Mesendoderm (in vitro differentiated cells): ENCODE measurements around the gene ITFG1.

Experiments
- DNase-seq: peaks from one replicate; pipeline ENCODE4 v3.0.0; 2013
- H2AK5ac ChIP-seq: 2 replicates; pipeline ENCODE4 v1.6.1; 2013; ENCODE audit warnings: low read length, inconsistent platforms
- H2BK120ac ChIP-seq: 2 replicates; pipeline ENCODE4 v1.6.1; 2013; ENCODE audit warnings: low read depth, mild to moderate bottlenecking, low read length, moderate library complexity, mixed read lengths
- H2BK15ac ChIP-seq: replicated peaks from 2 replicates; pipeline ENCODE4 v1.6.1; 2013; ENCODE audit warnings: low read depth, mild to moderate bottlenecking, moderate library complexity
- H2BK5ac ChIP-seq: 2 replicates; pipeline ENCODE4 v1.6.1; 2013; ENCODE audit warnings: low read length, inconsistent platforms
- H3K18ac ChIP-seq: 2 replicates; pipeline ENCODE4 v1.6.1; 2013; ENCODE audit warnings: mild to moderate bottlenecking, low read length, mixed read lengths
- H3K23ac ChIP-seq: one replicate; pipeline ENCODE4 v1.6.1; 2013; ENCODE audit warnings: low read length
- H3K27ac ChIP-seq: 2 replicates; pipeline ENCODE4 v1.5.1; 2013; ENCODE audit warnings: low read depth, mild to moderate bottlenecking, inconsistent platforms, low read length, moderate library complexity
- H3K27me3 ChIP-seq: 2 replicates; pipeline ENCODE4 v1.6.1; 2013; ENCODE audit warnings: low read length, control low read depth, mild to moderate bottlenecking, inconsistent platforms; ENCODE audit not compliant: insufficient read depth, poor library complexity
- H3K36me3 ChIP-seq: 2 replicates; pipeline ENCODE4 v1.6.1; 2013; ENCODE audit warnings: low read length, inconsistent platforms; ENCODE audit not compliant: control insufficient read depth, insufficient read depth
- H3K4ac ChIP-seq: one replicate; pipeline ENCODE4 v1.6.1; 2013; ENCODE audit warnings: low read depth, mild to moderate bottlenecking, low read length, moderate library complexity
- H3K4me1 ChIP-seq: 2 replicates; pipeline ENCODE4 v1.6.1; 2013; ENCODE audit warnings: low read depth, low read length, inconsistent platforms; ENCODE audit not compliant: control insufficient read depth
- H3K4me2 ChIP-seq: 2 replicates; pipeline ENCODE4 v1.6.1; 2013; ENCODE audit warnings: low read length
- H3K4me3 ChIP-seq: 2 replicates; pipeline ENCODE4 v1.5.1; 2013; ENCODE audit warnings: mild to moderate bottlenecking, low read length
- H3K56ac ChIP-seq: one replicate; pipeline ENCODE4 v1.6.1; 2013; ENCODE audit warnings: low read length
- H3K79me1 ChIP-seq: 2 replicates; pipeline ENCODE4 v1.6.1; 2013; ENCODE audit warnings: low read length, inconsistent platforms
- H3K79me2 ChIP-seq: 2 replicates; pipeline ENCODE4 v1.6.1; 2013; ENCODE audit warnings: mild to moderate bottlenecking, low read length; ENCODE audit not compliant: control insufficient read depth, insufficient read depth
- H3K9ac ChIP-seq: 2 replicates; pipeline ENCODE4 v1.6.1; 2013; ENCODE audit warnings: low read length, inconsistent platforms
- H4K5ac ChIP-seq: one replicate; pipeline ENCODE4 v1.6.1; 2013; ENCODE audit warnings: low read length
- H4K8ac ChIP-seq: one replicate; pipeline ENCODE4 v1.6.1; 2013; ENCODE audit warnings: low read depth, mild to moderate bottlenecking, control low read depth, low read length, moderate library complexity
- WGBS: extraction: QIAGEN DNeasy Blood & Tissue Kit; methylation state at CpG from one replicate; pipeline ENCODE4 v1.1.7; 2013; ENCODE audit warnings: low lambda C conversion rate, missing lambda C conversion rate; ENCODE audit not compliant: insufficient coverage; ENCODE audit errors: extremely low coverage; 5-methylcytosine and 5-hydroxymethylcytosine counted together

The ITFG1 gene

GRCh38 chr16:47308601-47309000 lies 152.3 kb downstream of the ITFG1 start:
- Histone ChIP-seq H3K27me3 (no peaks in the 10 kb centered on the region), H3K79me2 (no peaks in the 10 kb centered on the region), H3K56ac (no peak overlapping the region), H3K9ac (no peak overlapping the region), H3K18ac (no peak overlapping the region), H3K4me3 (no peak overlapping the region), H2BK5ac (no peak overlapping the region), H2AK5ac (no peak overlapping the region), H3K36me3 (no peaks in the 10 kb centered on the region), H3K27ac (no peak overlapping the region), H2BK120ac (no peak overlapping the region), H4K8ac (no peak overlapping the region), H3K23ac (no peak overlapping the region), H3K79me1 (no peaks in the 10 kb centered on the region), H3K4me1 (no peaks in the 10 kb centered on the region), H3K4me2 (no peak overlapping the region), H3K4ac (no peak overlapping the region), H2BK15ac (no peak overlapping the region), H4K5ac (no peak overlapping the region)
- no CpG with 5 or more reads among the region's 3 CpGs for WGBS
- DNase-seq: no peak

- Histone ChIP-seq H3K4me1 (no peaks in the 10 kb centered on the region), H2BK120ac (no peak overlapping the region), H3K79me2 (no peaks in the 10 kb centered on the region), H2BK15ac (no peak overlapping the region), H3K4ac (no peak overlapping the region), H3K27ac (no peak overlapping the region), H3K4me2 (no peak overlapping the region), H4K5ac (no peak overlapping the region), H3K36me3 (no peaks in the 10 kb centered on the region), H2BK5ac (no peak overlapping the region), H3K18ac (no peak overlapping the region), H3K56ac (no peak overlapping the region), H3K79me1 (no peaks in the 10 kb centered on the region), H3K9ac (no peak overlapping the region), H2AK5ac (no peak overlapping the region), H3K4me3 (no peak overlapping the region), H3K27me3 (no peaks in the 10 kb centered on the region), H3K23ac (no peak overlapping the region), H4K8ac (no peak overlapping the region)
- WGBS: no CpG with 5 or more reads among the region's 1 CpG
- no peak for DNase-seq
Observed at GRCh38 chr16:47304563-47304962, 156.3 kb downstream of the ITFG1 start.

- Histone ChIP-seq H3K4me2 (no peak overlapping the region), H4K8ac (no peak overlapping the region), H3K23ac (no peak overlapping the region), H3K36me3 (no peaks in the 10 kb centered on the region), H3K56ac (no peak overlapping the region), H3K79me1 (no peaks in the 10 kb centered on the region), H2AK5ac (no peak overlapping the region), H3K27ac (no peak overlapping the region), H3K9ac (no peak overlapping the region), H2BK120ac (no peak overlapping the region), H3K4me3 (no peak overlapping the region), H3K79me2 (no peaks in the 10 kb centered on the region), H4K5ac (no peak overlapping the region), H3K27me3 (no peaks in the 10 kb centered on the region), H3K4ac (no peak overlapping the region), H3K18ac (no peak overlapping the region), H2BK15ac (no peak overlapping the region), H2BK5ac (no peak overlapping the region), H3K4me1 (no peaks in the 10 kb centered on the region)
- no CpG with 5 or more reads among the region's 6 CpGs for WGBS
- no peak for DNase-seq
Observed at GRCh38 chr16:47299587-47299986, 161.3 kb downstream of the ITFG1 start.

GRCh38 chr16:47284999-47285398 lies 175.9 kb downstream of the ITFG1 start:
- H3K27ac ChIP-seq: no peak overlapping the region
- no peak for DNase-seq
- no peak overlapping the region for H2BK120ac ChIP-seq
- H3K18ac ChIP-seq: no peak overlapping the region
- no peaks in the 10 kb centered on the region for H3K36me3 ChIP-seq
- H3K4ac ChIP-seq: no peak overlapping the region
- H2BK15ac ChIP-seq: no peak overlapping the region
- H3K79me1 ChIP-seq: no peaks in the 10 kb centered on the region
- no peaks in the 10 kb centered on the region for H3K27me3 ChIP-seq
- no peak overlapping the region for H4K8ac ChIP-seq
- no peak overlapping the region for H2AK5ac ChIP-seq
- H3K79me2 ChIP-seq: no peaks in the 10 kb centered on the region
- no CpG with 5 or more reads among the region's 5 CpGs for WGBS
- no peak overlapping the region for H3K9ac ChIP-seq
- no peaks in the 10 kb centered on the region for H3K4me1 ChIP-seq
- H4K5ac ChIP-seq: no peak overlapping the region
- H3K4me2 ChIP-seq: no peak overlapping the region
- no peak overlapping the region for H3K23ac ChIP-seq
- H3K4me3 ChIP-seq: no peak overlapping the region
- H3K56ac ChIP-seq: no peak overlapping the region
- H2BK5ac ChIP-seq: no peak overlapping the region

- Histone ChIP-seq H3K23ac (no peak overlapping the region), H3K27ac (no peak overlapping the region), H2BK15ac (no peak overlapping the region), H4K5ac (no peak overlapping the region), H3K27me3 (no peaks in the 10 kb centered on the region), H3K9ac (no peak overlapping the region), H2BK120ac (no peak overlapping the region), H3K18ac (no peak overlapping the region), H3K36me3 (no peaks in the 10 kb centered on the region), H3K4me1 (no peaks in the 10 kb centered on the region), H4K8ac (no peak overlapping the region), H3K4ac (no peak overlapping the region), H3K4me3 (no peak overlapping the region), H3K79me2 (no peaks in the 10 kb centered on the region), H2BK5ac (no peak overlapping the region), H2AK5ac (no peak overlapping the region), H3K4me2 (no peak overlapping the region), H3K79me1 (no peaks in the 10 kb centered on the region), H3K56ac (no peak overlapping the region)
- WGBS: no CpG with 5 or more reads among the region's 5 CpGs
- no peak for DNase-seq
Observed at GRCh38 chr16:47278306-47278970, 182.4 kb downstream of the ITFG1 start.

- DNase-seq: no peak
- Histone ChIP-seq H2BK5ac (no peak overlapping the region), H3K36me3 (no peaks in the 10 kb centered on the region), H3K27me3 (no peaks in the 10 kb centered on the region), H3K18ac (no peak overlapping the region), H3K4ac (no peak overlapping the region), H3K79me1 (no peaks in the 10 kb centered on the region), H3K4me2 (no peak overlapping the region), H2BK15ac (no peak overlapping the region), H4K8ac (no peak overlapping the region), H2BK120ac (no peak overlapping the region), H3K23ac (no peak overlapping the region), H3K79me2 (no peaks in the 10 kb centered on the region), H2AK5ac (no peak overlapping the region), H3K27ac (no peak overlapping the region), H3K56ac (no peak overlapping the region), H3K4me3 (no peak overlapping the region), H4K5ac (no peak overlapping the region), H3K4me1 (no peaks in the 10 kb centered on the region), H3K9ac (no peak overlapping the region)
- no CpG with 5 or more reads among the region's 1 CpG for WGBS
Observed at GRCh38 chr16:47276522-47276921, 184.3 kb downstream of the ITFG1 start.
